Activated naive CD8-positive, alpha-beta T cell treated with anti-CD3 and anti-CD28 coated beads, Interleukin-2, amount 10 ng/mL, durations not matched to agents 7 days and 5 days (primary cell): Measurements from ENCODE around the gene INTS7. TPM values are rescaled to one million over a fixed set of nuclear protein-coding genes. Genes with fewer than 3 reads are reported as not detected.
"Not testable (repeated sequence)": the region's sequence is repeated elsewhere in the genome, so short reads cannot be mapped to it uniquely, and the experiment has no call there.

ENCODE experiments used
- ATAC-seq: fragments of 150-1000 bp; cut with Tn5 transposase; one replicate; pipeline ENCODE4 v1.10.0; 2021; ENCODE audit warnings: low read depth, moderate library complexity
- POLR2A ChIA-PET: fragments of 350-600 bp; sonication (Branson Sonifier 250); formaldehyde crosslinking; loops from one replicate; lab custom pipeline; 2021; ENCODE audit warnings: antibody characterized with exemption; lab: Charles Lee
- DNase-seq: peaks from one replicate; pipeline ENCODE4 v3.0.0; 2021
- H3K27ac Mint-ChIP-seq: one replicate; pipeline ENCODE4 v1.8.0; 2022; ENCODE audit warnings: mild to moderate bottlenecking, mixed read lengths
- H3K27me3 Mint-ChIP-seq: one replicate; pipeline ENCODE4 v1.8.0; 2022; ENCODE audit warnings: mild to moderate bottlenecking, moderate library complexity, mixed read lengths
- H3K36me3 Mint-ChIP-seq: one replicate; pipeline ENCODE4 v1.8.0; 2021; ENCODE audit warnings: mild to moderate bottlenecking, mixed read lengths
- H3K4me1 Mint-ChIP-seq: one replicate; pipeline ENCODE4 v1.8.0; 2021; ENCODE audit warnings: mixed read lengths
- H3K4me3 Mint-ChIP-seq: one replicate; pipeline ENCODE4 v1.8.0; 2022; ENCODE audit warnings: mild to moderate bottlenecking, moderate library complexity, mixed read lengths
- H3K9me3 Mint-ChIP-seq: one replicate; pipeline ENCODE4 v1.8.0; 2021; ENCODE audit warnings: mixed read lengths
- total RNA-seq, 2 experiments: library from RNA; stranded (reverse); gene quantifications; one replicate each; pipeline ENCODE4 v1.2.3, GENCODE V29; 2021

The INTS7 gene
- total RNA-seq, 2 experiments from 2014 or later = 22.6 to 23.0 TPM

DNA sequence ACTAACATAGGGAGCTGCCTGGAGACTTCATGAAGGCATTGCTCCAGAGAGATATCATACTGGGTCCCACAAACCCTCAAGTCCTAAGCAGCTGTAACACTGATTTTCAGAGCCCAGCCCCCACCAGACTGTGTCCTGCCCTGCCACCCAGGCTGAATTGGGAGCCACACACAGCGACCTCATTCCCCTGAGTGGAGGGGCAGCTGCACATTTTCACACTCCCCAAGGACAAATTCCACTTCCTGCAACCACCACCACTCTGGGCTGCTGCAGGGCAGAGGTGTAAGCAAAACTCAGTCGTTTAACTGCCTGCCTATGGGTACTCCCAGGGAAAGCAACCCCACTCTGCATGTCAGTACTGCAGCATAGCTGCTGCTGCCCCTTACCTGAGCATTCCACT lies 20.0 kb upstream of the INTS7 start:
- Mint-ChIP-seq H3K27me3 (no peaks in the 10 kb centered on the region), H3K4me3 (no peak overlapping the region), H3K27ac (no peak overlapping the region), H3K4me1 (peaks cover 10% of the 10 kb centered on the region), H3K9me3 (peaks cover 4% of the 10 kb centered on the region), H3K36me3 (peaks cover 79% of the 10 kb centered on the region)
- POLR2A ChIA-PET = no interaction called here
- DNase-seq = no peak
- no peak for ATAC-seq

DNA sequence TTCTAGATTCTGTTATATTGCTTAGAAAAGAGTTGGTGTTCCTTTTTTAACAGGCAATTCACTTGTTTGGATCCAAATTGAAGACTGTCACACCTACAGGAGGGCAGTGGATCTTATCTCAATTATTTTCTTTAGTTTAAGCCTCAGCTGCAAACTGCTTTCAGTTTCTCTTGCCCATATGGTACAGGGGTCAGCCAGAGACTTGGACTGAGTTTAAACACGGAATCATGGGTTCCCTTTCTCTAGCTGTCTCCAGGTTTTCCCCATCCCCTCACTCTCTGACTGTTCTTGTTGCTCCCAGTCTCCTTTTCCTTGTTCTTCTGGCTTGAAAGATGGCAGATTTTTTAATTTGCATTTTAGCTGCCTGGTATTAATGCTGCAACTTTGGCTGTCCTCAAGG lies 18.6 kb upstream of the INTS7 start:
- peaks cover 4% of the 10 kb centered on the region for H3K9me3 Mint-ChIP-seq
- no peak overlapping the region for H3K27ac Mint-ChIP-seq
- peaks cover 9% of the 10 kb centered on the region for H3K4me1 Mint-ChIP-seq
- H3K4me3 Mint-ChIP-seq = no peak overlapping the region
- DNase-seq (no peak), ATAC-seq (no peak)
- H3K27me3 Mint-ChIP-seq = no peaks in the 10 kb centered on the region
- peaks cover 78% of the 10 kb centered on the region for H3K36me3 Mint-ChIP-seq
- POLR2A ChIA-PET = no interaction called here

GRCh38 chr1:212045981-212046380 lies 10.6 kb upstream of the INTS7 start:
- ATAC-seq = no peak
- H3K4me1 Mint-ChIP-seq = peaks cover 14% of the 10 kb centered on the region
- no peak for DNase-seq
- peaks cover 34% of the 10 kb centered on the region for H3K36me3 Mint-ChIP-seq
- no peak overlapping the region for H3K27ac Mint-ChIP-seq
- H3K4me3 Mint-ChIP-seq = no peak overlapping the region
- POLR2A ChIA-PET = no interaction called here
- no peaks in the 10 kb centered on the region for H3K27me3 Mint-ChIP-seq
- no peaks in the 10 kb centered on the region for H3K9me3 Mint-ChIP-seq

DNA sequence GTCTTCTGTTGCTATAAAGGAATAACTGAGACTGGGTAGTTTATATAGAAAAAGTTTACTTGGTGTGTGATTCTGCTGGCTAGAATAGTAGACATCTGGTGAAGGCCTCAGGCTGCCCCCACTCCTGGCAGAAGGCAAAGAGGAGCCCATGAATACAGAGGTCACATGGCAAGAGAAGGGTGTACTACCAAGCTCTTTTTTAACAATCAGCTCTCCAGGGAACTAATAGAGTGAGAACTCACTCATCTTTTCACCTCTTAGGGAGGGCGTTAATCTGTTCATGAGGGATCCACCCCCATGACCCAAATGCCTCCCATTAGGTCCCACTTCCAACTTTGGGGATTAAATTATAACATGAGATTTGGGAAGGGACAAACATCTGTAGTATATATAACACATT lies 9.5 kb upstream of the INTS7 start:
- H3K36me3 Mint-ChIP-seq = peaks cover 34% of the 10 kb centered on the region
- no peaks in the 10 kb centered on the region for H3K27me3 Mint-ChIP-seq
- no peak for ATAC-seq
- H3K9me3 Mint-ChIP-seq = no peaks in the 10 kb centered on the region
- no peak overlapping the region for H3K27ac Mint-ChIP-seq
- peaks cover 19% of the 10 kb centered on the region for H3K4me1 Mint-ChIP-seq
- H3K4me3 Mint-ChIP-seq = no peak overlapping the region
- POLR2A ChIA-PET = interaction anchor here (1.5 kb wide), 1 partner anchor 9 kb away, joined by 6 read pairs; the partner anchor contains the start of genes DTL and INTS7
- no peak for DNase-seq

DNA sequence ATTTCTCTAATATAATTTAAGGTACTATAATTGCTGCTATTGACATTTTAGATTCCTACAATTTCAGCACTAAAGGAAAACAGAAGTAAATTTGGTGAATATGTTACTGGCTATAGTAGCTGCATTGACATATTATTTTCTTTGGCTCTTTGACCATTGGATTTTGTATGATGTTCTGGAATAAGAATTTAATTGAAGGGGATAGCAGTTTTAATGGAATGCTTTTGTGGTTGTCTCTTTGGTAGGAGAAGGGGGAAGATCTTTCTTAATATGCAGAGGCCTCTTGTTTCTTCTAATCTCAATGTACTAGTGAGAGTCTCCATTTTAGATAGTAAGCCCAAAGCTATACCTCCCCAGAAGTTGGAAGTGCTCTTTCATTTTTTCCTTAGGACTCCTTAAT lies 7.1 kb upstream of the INTS7 start:
- H3K36me3 Mint-ChIP-seq = peaks cover 39% of the 10 kb centered on the region
- H3K27ac Mint-ChIP-seq = no peak overlapping the region
- H3K4me3 Mint-ChIP-seq = no peak overlapping the region
- H3K9me3 Mint-ChIP-seq = no peaks in the 10 kb centered on the region
- DNase-seq (no peak), ATAC-seq (no peak)
- peaks cover 35% of the 10 kb centered on the region for H3K4me1 Mint-ChIP-seq
- H3K27me3 Mint-ChIP-seq = no peaks in the 10 kb centered on the region
- POLR2A ChIA-PET = no interaction called here

- H3K9me3 Mint-ChIP-seq = no peaks in the 10 kb centered on the region
- H3K27ac Mint-ChIP-seq = peak overlapping the region; percentile 47
- DNase-seq = no peak
- H3K4me3 Mint-ChIP-seq = peak overlapping the region; percentile 47
- POLR2A ChIA-PET = no interaction called here
- no peak for ATAC-seq
- peaks cover 40% of the 10 kb centered on the region for H3K4me1 Mint-ChIP-seq
- no peaks in the 10 kb centered on the region for H3K27me3 Mint-ChIP-seq
- peaks cover 36% of the 10 kb centered on the region for H3K36me3 Mint-ChIP-seq
These were observed 5.5 kb upstream of the INTS7 start for GRCh38 chr1:212040629-212041412.

GRCh38 chr1:212039622-212040021 lies 4.3 kb upstream of the INTS7 start:
- Mint-ChIP-seq H3K4me1 (peaks cover 38% of the 10 kb centered on the region), H3K9me3 (no peaks in the 10 kb centered on the region), H3K27me3 (no peaks in the 10 kb centered on the region), H3K4me3 (no peak overlapping the region), H3K36me3 (peaks cover 27% of the 10 kb centered on the region), H3K27ac (no peak overlapping the region)
- POLR2A ChIA-PET = no interaction called here
- DNase-seq (no peak), ATAC-seq (no peak)

GRCh38 chr1:212037900-212038299 lies 2.5 kb upstream of the INTS7 start:
- Mint-ChIP-seq H3K4me1 (peaks cover 46% of the 10 kb centered on the region), H3K4me3 (peak overlapping the region; percentile 90), H3K27ac (peak overlapping the region; percentile 10), H3K27me3 (no peaks in the 10 kb centered on the region), H3K36me3 (peaks cover 30% of the 10 kb centered on the region), H3K9me3 (no peaks in the 10 kb centered on the region)
- POLR2A ChIA-PET = no interaction called here
- ATAC-seq = no peak
- DNase-seq = no peak

- H3K9me3 Mint-ChIP-seq = no peaks in the 10 kb centered on the region
- no peak for DNase-seq
- peak; percentile 18 for ATAC-seq
These were observed 663 bp upstream of the INTS7 start for GRCh38 chr1:212035835-212036605.

DNA sequence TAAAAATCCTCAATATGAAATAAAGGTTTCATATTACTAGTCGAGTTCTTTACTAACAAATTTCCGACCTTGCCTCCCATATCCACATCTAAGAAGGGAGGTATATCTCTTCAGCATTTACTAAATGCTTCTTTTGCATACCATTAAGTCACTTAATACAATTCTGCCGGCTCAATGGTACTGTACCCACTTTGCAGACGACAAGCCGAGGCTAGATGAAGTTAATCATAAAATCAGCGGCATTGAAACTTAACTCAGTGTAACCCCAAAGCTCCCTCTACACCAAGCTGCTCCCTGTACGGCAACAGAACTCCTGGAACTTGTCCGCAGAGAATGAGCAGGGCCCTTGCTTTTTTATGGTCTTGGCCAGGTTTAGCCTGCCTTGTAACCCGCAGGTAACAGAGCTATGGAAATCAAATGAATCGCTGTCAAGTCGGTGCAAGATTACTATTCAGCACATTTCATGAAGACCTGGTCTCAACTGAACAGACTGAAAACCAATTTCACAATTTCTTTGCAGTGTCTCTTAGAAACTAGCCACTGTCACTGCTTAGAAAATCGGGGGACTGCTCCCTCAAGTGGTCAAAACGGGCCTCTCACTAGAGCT lies 738 bp downstream of the INTS7 start:
- POLR2A ChIA-PET = interaction anchor here (1.0 to 3.2 kb wide), 10 partner anchors 10 to 574 kb away, joined by 3 to 20 read pairs (median 6); partner anchors contain the start of genes ATF3, NEK2, NENF and PPP2R5A
- Mint-ChIP-seq H3K27ac (peak overlapping the region; percentile 93), H3K36me3 (peaks cover 35% of the 10 kb centered on the region), H3K27me3 (no peaks in the 10 kb centered on the region), H3K4me1 (peaks cover 51% of the 10 kb centered on the region), H3K9me3 (no peaks in the 10 kb centered on the region), H3K4me3 (peak overlapping the region; percentile 90)
- DNase-seq (no peak), ATAC-seq (peak; percentile 3)

More at GRCh38 chr1:212035835-212036605, 663 bp upstream of the INTS7 start:
- Mint-ChIP-seq H3K27ac (peak overlapping the region; percentile 93), H3K4me1 (peaks cover 55% of the 10 kb centered on the region), H3K27me3 (no peaks in the 10 kb centered on the region), H3K36me3 (peaks cover 38% of the 10 kb centered on the region), H3K4me3 (peak overlapping the region; percentile 90)
- POLR2A ChIA-PET = interaction anchor here (0.6 to 3.2 kb wide), 23 partner anchors 9 to 572 kb away, joined by 3 to 20 read pairs (median 5); partner anchors contain the start of genes ATF3, NEK2, NENF and PPP2R5A

- Mint-ChIP-seq H3K36me3 (peaks cover 38% of the 10 kb centered on the region), H3K4me3 (no peak overlapping the region), H3K9me3 (no peaks in the 10 kb centered on the region), H3K4me1 (peaks cover 32% of the 10 kb centered on the region), H3K27me3 (no peaks in the 10 kb centered on the region), H3K27ac (no peak overlapping the region)
- POLR2A ChIA-PET = no interaction called here
- ATAC-seq = no peak
- no peak for DNase-seq
These were observed 4.3 kb downstream of the INTS7 start for GRCh38 chr1:212030936-212031528.

GRCh38 chr1:212027727-212028126 lies 7.6 kb downstream of the INTS7 start:
- not testable (repeated sequence) for DNase-seq, ATAC-seq, H3K9me3 Mint-ChIP-seq, H3K27me3 Mint-ChIP-seq, H3K27ac Mint-ChIP-seq, H3K4me3 Mint-ChIP-seq
- H3K4me1 Mint-ChIP-seq = peaks cover 22% of the 10 kb centered on the region
- POLR2A ChIA-PET = interaction anchor here (0.6 to 1.2 kb wide), 2 partner anchors 8 to 199 kb away, joined by 4 to 6 read pairs; partner anchors contain the start of genes DTL and INTS7
- peaks cover 52% of the 10 kb centered on the region for H3K36me3 Mint-ChIP-seq
